Forelimb muscle (tissue), 1 donor: Measurements from ENCODE around the gene CHPF2. TPM values are rescaled to one million over a fixed set of nuclear protein-coding genes. Genes with fewer than 3 reads are reported as not detected.

ENCODE experiments used
- DNase-seq: peaks from one replicate; pipeline ENCODE4 v3.0.0-alpha.2; 2013; ENCODE audit warnings: low read depth
- polyA plus RNA-seq: library from polyadenylated mRNA; unstranded; fragments of 120-200 nt; gene quantifications from one replicate; pipeline ENCODE4 v1.2.1, GENCODE V29; 2013; ENCODE audit not compliant: insufficient read length

Gene CHPF2
- polyA plus RNA-seq, 1 donor, result 20.2 TPM

DNA sequence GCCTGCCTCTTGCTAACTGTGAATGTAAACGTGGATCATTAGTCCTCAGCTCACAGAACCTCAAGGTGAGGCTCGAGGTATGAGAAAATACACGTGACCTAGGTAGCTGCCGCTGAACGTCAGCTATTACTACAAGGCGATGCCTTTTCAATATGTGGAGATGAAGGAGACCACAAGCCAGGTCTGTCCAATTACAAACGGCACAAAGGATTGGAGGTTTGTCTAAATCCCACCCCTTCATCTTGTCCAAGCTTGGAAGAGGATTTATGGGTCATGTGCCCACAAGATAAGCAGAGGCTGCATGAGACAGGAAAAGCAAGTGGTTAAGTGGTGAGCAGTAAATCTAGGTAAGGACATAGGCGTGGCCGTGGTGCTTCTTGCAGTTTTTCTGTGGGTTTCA lies 25.4 kb upstream of the CHPF2 start:
- no peak for DNase-seq

GRCh38 chr7:151207315-151207714 lies 25.0 kb upstream of the CHPF2 start:
- no peak for DNase-seq

GRCh38 chr7:151207804-151208203 lies 24.5 kb upstream of the CHPF2 start:
- no peak for DNase-seq

DNA sequence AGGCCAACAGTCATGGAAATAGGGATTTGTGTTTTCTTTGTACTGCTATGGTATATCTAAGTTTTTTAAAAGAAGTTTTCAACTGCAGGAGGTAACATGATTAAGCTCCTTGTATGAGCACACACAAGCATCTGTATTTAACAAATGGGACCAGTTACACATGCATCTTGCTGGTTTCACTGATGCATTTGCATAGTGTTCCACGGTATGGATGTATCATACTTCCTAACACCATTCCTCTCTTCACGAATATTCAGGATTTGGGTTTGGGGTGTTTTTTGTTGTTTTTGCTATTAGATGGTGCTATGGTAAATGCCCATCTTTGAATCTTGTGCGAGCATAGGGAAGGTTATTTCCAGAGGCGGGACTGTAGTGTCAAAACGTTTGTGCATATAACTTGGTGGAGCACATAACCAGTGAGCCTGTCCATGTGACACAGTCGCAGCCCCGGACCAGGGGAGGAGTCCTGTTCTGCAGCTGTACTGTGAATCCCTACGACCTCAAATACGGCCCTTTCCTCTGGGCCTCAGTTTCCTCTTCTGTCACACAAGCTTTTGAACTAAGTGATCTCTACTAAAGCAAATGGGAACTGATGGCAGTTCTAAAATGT lies 23.9 kb upstream of the CHPF2 start:
- DNase-seq, result no peak

- DNase-seq, result no peak
Measured at GRCh38 chr7:151209588-151209987, 22.7 kb upstream of the CHPF2 start.

DNA sequence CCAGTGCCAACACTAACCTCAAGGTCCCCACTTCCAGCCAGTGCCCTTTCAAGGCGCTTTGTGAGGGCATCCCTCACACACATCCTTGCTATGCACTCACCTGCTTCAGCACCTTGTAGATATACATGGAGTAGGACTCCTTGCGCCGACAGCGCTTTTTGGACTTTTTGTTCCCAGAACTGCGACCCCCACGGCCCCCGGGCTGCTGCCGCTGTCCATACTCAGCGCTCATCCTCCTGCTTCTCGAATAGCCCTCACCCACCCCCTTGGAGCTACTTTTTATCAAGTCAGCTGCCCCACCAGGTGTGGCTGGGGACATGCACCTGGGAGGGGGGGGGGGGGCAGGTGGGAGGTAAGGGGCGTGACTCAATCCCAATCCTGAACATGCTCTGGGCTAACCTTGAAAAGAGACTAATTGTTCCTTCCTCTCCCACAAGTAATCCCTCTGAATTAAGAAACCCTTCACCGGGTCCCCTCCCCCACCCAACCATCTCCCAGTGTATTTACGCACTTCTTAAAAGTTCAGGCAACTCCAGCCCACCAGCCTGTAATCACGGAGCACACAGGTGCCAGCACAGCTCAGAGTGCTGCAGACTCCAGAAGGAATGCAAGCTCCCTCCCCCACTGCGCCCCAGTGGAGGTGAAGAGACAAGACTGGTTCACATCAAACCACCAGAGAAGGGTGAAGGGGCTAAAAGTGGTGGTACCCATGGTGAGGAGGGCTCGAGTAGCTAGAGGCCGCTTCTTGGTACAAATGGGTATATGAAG lies 22.0 kb upstream of the CHPF2 start, which contains the start of gene H2BK1:
TSS of gene H2BK1 (minus strand) at position 402 of the 768 bp plus-strand sequence. CDS start at position 232, 170 bp downstream.
- DNase-seq, result no peak

DNA sequence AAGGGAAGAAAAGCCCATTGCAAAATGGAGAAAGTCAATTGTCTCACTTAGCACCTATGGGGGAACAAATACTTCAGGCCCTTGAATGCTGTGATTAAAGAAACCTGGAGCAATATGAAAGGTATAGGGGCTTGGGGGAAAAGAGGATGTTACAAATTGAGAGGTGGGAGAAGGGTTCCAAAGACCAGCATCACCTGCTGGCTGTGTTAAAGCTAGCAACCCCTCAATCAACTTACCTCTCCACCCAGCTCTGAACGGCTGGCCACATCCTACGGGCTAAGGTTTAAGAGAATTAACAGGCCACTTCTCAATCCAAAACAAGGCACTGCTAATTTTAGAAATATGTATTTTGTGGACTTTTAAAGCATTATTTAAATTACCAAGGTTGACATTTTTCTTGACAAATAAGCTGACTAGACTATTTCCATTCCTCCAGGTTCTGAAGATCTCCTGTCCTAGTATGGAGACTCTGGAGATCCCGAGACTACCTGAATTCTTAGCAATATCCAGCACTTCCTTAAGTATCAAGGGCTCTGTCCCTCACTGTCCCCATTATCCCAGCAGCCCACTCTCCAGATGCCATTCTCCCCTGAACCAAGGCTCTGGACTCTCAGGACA lies 21.0 kb upstream of the CHPF2 start:
- DNase-seq, result no peak

GRCh38 chr7:151212626-151213025 lies 19.7 kb upstream of the CHPF2 start:
- no peak for DNase-seq

DNA sequence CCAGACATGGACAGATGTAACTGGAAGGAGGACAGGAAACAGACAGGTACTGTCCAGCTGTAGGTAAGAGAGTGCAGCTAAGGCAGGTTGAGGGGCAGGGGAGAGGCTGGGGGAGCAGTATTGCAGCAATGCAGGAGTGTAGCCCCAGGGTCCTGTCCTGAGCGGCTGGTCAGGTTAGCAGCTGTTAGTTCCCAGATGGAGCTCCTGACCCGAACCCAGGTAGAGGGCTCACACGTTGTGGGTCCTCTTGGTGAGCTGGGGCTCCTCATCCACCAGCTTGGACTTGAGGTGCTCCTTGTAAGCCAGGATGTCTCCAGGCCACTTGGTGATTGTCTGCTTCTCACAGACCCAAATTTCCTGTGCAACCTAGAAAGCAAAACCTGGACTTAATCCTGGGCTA lies 18.5 kb upstream of the CHPF2 start:
- no peak for DNase-seq

- no peak for DNase-seq
Measured at GRCh38 chr7:151215396-151215795, 16.9 kb upstream of the CHPF2 start.

- no peak for DNase-seq
Measured at GRCh38 chr7:151218170-151218569, 14.1 kb upstream of the CHPF2 start.

GRCh38 chr7:151223728-151224127 lies 8.6 kb upstream of the CHPF2 start:
- no peak for DNase-seq

- DNase-seq, result no peak
Measured at GRCh38 chr7:151225948-151226510, 6.3 kb upstream of the CHPF2 start.

- DNase-seq, result no peak
Measured at GRCh38 chr7:151226560-151226874, 5.8 kb upstream of the CHPF2 start.

DNA sequence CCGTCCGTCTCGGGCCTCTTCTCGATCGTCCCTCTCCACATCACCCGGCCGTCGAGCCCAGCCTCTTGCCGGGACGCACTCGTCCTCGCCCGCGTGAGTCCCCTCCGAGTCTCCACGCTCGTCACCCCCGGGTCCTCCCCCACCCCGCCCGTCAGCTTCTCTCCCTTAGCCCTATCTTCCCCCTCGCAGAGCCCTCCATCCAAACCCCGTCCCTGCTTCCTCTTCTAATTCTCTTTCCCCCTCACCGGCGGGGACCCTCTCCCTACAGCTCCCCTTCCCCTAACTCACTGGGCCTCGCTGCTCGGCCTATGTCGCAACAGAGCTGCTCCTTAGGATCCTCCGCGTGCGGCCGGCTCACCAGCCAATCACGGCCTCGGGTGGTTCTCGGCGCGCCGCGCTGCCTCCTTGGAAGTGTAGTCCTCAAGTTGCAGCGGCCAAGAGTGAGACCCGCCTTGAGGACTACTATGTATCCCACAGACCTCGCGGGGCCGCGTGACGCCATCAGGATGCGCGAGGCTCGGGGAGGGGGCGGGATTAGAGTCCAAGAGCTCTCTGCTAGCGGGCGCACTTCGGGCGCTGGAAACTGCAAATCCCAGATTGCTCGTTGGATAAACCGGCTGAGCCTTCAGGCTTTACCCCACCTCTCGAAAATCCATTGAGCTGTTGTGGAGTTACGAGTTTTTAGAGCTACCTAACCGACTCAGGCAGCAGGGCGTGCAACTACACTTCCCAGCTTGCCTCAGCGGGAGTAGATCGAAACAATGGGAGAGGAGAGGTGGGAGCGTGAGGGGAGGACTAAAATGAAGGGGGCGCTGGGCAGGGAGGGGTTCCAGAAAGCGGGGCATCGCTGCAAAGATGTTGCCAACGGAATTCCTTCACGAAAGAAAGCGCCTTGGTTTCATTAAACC lies 5.2 kb upstream of the CHPF2 start, which contains the start of gene ABCF2:
TSS of gene ABCF2 (minus strand) at position 331 of the 908 bp plus-strand sequence. CDS start 747 bp downstream, outside the sequence.
- DNase-seq, result peak; percentile 93

DNA sequence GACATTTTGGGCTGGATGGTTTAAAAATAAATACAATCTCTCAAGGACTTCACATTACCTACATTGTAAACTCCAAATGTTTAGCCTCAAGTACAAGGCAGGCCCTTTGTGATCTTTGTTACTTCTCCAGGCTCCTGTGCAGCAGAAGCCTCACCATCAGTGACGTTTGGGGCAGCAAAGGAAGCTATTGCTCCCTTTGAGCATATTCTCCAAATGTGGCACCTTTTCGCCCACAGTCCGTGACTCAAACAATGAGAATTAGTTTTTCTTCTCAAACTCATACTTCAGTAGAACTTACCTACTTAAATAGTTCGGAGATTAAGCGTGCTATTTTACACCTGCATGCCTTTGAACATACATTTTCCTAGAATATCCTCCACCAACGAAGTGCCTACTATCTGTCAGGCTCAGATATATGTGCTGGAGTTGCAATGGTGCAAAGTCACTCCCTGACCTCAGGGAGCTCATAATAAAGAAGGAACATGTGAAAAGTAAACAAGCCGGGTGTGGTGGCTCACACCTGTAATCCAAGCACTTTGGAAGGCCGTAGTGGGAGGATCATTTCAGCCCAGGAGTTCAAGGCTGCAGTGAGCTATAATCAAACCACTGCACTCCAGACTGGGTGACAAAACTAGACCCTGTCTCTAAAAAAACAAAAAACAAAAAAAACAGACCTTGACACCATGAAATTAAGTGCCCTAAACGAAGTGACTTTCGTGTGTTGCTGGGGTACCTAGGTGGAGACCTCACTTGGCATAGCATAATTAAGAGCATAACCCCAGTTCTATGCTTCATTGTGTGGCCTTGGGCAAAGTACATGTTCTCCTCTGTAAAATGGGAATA lies 4.0 kb upstream of the CHPF2 start:
- DNase-seq, result no peak

GRCh38 chr7:151229249-151229648 lies 3.0 kb upstream of the CHPF2 start:
- DNase-seq, result no peak

- no peak for DNase-seq
Measured at GRCh38 chr7:151231080-151231479, 1.2 kb upstream of the CHPF2 start.

GRCh38 chr7:151232917-151233701 lies 826 bp downstream of the CHPF2 start:
- DNase-seq, result no peak

- DNase-seq, result no peak
Measured at GRCh38 chr7:151233804-151234203, 1.5 kb downstream of the CHPF2 start.
